HG03135 (cell line): ENCODE results near the gene GRM4.

Source experiments
- ATAC-seq: cut with Tn5 transposase; IDR thresholded peaks from one replicate; pipeline ENCODE4 v1.9.1; 2021; ENCODE audit warnings: mild to moderate bottlenecking, moderate library complexity; ENCODE audit not compliant: unreplicated experiment

Gene GRM4

DNA sequence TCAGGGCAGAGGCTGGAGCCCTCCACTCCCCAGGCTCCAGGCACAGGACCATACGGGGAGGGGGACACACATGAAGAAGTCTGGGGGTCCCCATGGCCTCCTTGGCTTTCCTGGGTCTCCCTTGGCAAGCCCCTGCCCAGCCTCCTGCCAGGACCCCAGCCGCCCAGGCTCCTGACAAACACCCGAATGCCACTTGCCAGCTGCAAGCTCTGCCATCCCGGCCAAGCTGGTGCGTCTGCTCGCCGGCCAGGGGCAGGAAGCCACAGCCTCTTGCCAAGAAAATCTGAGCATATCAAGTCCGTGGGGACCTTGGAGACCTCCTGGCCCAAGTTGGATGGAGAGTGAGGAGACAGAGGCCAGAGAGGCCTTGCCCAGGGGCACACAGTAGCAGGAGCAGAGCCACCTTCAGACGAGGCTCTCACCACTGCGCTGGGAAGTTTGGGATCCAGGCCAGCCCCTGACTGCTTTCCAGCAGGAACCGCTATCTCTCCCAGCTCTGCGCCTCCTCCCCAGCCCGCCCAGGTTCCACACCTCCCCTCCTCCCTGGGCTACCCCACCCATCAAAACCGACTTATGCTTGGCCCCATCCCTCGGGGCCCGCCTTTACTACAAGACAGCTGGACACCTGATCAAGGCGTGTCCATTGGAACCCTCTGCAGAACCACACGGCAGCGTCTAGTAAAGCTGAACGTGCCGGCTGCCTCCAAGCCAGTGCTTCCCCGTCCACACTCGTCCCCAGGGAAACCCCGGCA is 80.2 kb downstream of the GRM4 start:
- no peak for ATAC-seq

DNA sequence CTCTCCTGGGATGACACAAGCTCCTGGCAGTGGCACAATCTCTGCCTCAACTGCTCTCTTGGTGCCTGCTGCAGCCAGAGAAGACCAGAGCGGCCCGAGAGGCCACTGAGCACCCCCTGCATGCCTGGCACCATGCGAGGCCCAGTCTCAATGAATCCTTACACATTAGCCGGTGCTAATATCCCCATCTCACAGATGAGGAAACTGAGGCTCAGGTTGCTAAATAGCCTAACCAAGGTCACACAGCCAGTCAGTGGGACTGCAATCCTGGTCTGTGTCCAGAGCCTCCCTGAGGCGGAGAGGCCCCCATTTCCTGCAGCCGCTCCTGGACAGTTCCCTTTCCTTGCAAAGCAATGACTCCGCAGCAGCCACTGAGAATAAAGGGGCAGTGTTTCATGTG is 81.2 kb downstream of the GRM4 start:
- no peak for ATAC-seq

DNA sequence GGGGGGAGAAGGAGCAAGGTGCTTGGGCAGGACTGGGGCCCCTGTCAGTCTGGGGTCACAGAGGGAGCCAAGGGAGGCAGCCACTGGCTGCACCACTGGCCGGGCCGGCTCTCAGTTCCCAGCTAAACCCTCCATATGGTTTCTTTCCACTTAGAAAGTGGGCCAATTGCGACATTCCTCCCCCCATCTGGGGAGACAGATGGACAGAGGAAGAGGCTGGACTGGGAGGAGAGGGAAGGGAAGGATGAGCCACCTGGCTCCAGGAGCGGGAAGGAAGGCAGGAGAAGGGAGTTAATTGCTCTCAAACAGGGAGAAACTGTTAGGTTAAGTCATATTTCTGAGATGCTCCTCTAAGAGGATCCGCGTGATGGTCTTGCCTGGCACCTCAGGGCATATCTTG is 82.2 kb downstream of the GRM4 start:
- ATAC-seq = no peak

DNA sequence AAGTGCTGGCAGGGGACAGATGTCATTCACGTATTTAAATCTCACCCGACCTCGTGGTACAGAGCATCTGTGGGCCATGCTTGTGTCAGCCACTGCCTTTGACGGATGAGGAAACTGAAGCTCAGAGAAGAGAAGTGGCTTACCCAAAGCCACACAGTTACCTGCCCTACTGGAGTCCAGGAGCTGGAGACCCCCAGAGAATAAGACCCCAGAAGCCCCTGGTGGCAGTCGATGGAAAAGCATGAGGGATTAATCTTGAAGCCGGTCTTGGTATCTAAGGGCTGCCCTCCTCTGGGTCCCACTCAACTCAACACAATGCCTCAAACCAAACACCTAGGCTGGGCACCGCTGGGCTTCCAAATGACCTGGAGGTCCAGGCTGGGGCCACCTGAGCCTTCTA is 83.1 kb downstream of the GRM4 start:
- ATAC-seq = no peak

DNA sequence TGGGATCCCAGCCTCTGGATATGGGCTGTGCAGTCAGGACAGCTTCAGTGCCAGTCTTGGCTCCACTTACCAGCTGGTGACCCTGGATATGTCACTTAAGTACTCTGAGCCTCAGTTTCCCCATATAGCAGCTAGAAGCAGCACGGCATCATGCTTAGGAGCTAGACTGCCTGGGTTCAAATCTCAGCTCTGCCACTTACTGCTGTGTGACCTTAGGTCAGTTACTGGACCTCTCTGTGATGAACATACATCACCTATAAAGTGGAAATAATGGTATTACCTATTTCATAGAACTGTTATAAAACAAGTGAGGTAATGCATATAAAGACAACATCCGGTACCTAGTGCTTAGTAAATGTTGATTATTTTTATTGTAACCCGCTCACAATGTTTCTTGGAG is 83.7 kb downstream of the GRM4 start:
- ATAC-seq = no peak

DNA sequence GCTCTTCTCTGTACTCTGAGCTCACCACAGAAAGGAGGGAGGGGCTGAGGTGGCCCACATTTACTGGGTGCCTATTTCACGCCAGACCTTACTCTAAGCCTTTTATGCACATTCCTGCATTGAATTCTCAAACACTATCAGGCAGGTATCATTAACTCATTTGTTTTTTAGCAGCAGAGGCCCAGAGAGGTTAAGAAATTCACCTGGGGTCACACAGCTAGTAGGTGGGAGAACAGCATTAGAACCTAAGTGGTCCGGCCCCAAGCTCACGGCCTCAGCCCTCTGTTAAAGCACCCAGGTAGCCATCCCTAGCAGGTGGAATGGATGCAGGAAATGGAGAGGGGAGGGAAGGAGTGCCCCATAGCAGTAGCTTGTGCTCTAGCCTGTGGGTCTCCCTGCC is 84.5 kb downstream of the GRM4 start:
- ATAC-seq = no peak

DNA sequence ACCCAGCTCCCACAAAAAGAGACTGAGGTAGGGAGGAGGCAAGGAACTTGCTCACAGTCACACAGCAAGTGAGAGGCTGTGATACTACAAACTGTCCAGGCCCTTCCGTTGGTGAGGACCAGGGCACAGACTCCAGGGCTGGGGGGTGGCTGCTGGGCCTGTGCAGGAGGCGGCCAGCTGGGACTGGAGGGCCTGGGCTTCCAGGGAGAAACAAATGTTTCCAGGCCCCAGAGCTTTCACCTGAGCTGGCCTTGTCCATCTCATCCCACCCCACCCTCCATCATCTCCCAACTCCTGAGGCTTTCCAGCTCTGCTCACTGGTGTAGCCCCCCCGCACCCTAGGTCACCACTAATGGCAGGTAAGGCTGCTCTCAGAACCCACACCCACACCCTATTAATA is 86.0 kb downstream of the GRM4 start:
- no peak for ATAC-seq

DNA sequence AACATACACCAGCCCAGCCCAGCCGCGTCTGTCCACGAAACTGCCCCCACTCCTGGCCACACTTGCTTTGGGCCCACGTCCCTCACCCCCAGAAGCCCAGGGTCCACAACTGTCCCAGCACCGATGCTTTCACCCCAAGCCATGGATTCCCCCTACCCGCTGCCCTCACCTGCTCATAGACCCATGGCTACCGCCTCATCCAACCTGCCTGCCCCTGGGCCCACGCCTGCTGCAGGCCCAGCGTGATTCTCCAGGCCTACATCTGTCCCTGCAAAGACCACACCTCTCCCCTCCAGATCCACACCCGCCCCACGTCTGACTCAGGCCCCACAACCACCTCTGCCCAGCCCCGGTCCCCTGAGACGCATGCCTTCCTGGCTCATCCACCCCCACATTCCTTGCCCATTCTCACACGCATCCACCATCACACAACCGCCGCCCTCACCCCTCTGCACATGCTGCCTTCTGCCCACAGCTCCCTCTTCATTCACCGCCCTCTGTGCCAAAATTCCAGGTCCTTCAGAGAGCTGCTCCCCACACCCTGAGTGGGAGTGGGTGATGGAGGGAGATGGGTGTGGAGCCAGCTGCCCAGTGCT is 86.7 kb downstream of the GRM4 start:
- no peak for ATAC-seq

DNA sequence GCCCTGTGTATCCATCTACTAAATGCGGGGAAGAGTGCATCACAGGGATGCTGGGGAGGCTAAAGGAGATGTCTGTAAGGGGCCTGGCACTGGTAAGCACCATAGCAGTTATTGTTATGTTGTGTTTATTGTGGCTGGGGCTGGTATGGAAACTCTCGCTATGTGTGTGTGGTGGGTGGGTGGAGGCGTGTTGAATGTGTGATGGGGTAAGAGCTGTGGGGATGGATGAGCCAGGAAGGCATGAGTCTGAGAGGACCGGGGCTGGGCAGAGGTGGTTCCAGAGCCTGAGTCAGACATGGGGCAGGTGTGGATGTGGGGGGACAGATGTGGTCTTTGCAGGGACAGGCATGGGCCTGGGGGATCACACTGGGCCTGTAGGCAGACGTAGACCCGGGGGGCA is 88.1 kb downstream of the GRM4 start:
- no peak for ATAC-seq

DNA sequence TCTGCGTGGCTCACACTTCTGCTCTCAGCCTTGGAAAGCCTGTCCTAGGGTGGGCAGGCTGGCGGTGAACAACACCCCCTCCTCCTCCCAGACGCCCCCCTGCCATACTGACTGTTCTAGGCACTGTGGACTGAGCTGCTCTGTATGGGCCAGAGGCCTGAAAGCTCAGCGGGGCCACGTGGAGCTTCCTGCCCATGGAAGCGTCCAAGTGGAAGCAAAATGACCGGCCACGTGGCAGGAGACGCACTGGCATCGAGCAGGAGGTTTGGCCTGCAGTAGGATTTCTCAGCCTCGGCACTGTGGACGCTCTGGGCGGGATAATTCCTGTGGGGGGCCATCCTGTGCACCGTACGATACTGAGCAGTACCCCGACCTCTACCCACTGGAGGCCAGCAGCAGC is 88.7 kb downstream of the GRM4 start:
- ATAC-seq = no peak

DNA sequence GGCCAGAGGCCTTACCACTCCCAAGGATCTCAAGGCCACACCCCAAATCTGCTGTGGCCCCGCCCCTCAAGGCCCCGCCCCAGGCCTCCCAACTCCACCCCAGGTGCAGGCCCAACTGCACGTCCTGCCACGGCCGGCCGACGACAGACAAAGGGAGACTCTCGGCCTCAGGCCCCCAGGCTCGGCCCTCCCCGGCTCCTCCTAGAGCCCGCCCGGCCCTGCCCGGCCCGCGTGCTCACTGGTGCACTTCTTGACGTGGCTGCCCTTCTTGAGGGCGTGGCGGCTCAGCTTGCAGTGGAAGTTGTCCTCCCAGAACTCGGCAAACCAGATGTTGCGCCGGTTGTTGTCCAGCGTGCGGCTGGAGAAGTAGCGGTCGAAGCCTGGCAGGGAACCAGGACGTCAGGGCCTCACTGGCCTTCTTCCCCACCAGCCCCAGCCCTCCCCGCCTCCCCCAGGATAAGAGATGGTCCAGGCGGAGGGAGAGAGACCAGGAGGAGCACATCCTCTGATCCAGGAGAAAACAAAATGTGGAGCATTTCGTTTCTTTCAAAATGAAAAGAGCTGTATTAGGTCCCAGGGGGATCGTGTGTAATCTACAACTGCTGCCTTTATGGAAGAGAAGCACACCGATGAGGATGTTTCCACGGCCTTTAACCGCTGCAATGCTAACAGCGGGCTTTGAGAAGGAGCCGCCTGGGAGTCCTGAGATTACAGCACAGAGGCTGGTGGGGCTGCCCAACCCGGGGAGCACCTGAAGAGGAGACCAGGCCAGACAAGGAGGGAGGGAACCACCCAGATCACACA is 89.4 kb downstream of the GRM4 start:
- no peak for ATAC-seq

DNA sequence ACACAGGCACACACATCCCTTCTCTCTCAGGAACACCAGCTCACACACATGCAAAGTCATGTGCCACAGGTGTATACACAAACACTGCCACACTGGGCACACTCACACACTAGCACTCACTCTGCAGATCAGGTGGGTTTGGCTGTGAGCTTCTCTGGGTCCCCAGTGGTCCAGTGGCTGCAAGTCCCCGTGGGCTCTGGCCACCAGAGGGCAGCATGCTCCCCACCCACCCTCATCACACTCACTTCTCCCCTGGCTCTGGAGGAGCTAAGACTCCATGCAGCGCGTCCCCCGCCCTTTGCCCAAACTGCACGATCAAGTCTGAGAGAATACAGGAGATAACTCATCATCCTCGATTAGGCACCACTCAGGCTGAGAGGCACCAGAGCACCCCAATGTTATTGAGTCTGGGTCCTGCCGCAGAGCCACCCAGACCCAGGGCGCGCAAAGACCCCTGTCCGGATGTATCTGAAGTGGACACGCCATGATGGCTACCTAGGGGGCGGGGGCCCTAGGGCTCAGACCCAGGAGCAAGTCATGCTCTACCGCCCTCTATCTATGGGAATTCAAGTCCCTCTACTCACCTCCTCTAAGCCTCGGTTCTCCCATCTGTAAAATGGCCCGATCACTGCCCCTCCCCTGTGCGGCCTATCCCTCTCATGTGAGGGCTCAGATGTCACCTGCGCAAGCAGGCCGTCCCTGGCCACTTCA is 90.5 kb downstream of the GRM4 start:
- ATAC-seq = no peak

DNA sequence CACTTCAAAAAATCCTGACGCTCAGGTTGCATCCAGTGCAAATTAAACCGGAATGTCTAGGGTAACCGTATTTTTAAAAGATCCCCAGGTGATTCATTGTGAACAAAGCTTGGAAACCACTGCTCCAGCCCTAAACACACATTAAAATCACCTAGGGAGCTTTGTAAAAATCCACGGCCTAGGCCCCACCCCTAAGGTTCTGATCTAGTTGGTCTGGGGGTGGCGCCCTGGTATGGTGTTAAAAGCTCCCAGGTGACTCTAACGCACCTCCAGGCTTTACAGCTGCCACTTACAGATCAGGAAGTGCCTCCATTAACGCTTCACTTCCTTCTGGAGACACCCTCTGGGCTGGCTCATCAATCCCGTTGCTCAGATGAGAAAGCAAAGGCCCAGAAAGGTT is 92.2 kb downstream of the GRM4 start:
- ATAC-seq = no peak

DNA sequence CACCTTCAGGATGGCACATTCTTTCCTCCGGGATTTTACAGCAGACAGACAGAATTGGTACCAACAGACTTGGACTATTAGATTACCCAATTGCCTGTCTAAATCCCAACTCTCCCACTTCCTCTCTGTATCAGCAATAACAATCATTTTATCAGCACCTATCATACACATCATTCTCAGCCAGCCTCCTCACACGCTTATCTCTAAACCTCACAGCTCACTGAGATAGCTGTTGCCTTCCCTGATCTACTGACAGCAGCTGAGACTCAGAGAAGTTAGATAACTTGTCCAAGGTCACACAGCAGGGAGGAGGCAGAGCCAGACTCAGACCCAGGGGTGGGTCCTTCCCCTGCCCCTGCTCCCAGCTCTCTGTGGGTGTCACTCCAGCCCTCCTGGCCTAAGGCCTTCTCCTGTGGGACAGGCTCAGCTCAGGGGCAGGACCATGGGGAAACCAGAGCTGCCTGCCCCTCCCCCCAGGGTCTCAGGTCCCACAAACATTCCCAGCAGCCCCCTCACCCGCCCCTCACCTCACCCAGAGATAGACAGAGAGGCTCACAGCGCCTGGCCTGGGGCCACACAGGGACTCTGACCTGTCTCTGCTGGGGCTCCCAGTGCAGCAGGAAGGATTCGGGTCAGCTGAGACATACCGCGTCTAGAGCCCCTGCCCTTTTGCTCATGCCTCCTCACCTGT is 92.8 kb downstream of the GRM4 start:
- no peak for ATAC-seq

DNA sequence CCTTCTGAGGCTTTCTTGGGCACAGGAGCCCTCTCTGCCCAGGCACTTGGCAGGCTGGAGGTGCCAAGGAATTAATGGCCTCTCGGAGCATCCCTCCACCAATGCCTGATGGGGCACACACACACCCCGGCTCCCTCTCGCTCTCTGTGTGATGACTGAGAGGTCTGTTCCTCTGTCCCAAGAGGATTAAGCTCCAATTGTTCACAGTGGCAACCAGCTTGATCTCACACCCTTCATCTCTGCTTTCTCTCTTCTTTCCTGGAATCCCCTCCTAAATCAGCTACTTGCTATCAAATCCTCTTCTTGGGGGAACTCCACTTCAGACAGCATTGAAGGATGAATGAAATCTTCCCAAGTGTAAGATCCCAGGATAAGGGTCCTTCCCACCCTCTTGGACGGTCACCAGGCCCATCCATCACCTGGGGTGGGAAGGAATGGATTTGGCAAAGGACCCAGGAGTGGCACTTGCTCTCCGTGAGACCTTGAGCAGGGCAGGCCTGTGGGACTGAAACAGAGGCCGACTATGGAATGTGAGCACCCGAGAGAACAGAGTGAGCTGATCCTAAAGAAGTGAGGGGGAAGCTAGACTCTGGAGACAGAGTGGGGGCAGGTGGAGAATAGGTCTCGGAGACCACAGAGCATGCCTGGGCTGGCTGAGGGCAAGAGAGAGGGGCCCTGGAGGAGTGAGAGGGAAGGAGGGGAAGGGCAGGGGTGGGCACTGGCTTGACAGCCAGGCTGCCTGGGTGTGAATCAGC is 93.6 kb downstream of the GRM4 start:
- ATAC-seq = no peak

DNA sequence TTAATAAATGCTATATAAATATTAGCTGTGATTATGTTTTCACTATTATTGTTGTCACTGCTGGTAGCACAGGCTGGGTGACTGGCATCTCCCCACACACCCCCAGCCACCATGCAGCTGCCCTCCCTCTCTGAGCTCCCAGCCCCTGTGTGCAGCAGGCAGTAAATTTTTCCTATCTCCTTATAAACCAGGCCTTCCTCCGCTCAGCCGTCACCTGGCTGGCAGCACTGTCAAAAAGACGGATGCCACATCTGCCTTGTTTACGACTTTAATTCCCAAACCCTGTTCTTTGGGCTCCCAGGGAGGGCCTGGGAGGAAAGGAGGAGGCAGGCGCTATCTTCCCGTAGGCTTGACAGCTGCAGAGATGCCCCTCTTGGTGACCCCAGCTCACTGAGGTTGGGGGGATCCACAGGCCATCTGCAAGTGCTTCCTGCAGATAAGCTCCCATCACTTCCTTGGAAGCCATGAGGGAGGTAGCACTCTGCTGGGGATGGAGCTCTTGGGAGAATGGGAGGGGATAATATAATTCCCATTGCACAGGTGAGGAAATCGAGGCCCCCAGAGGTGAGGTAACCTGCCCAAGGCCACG is 94.5 kb downstream of the GRM4 start:
- ATAC-seq = no peak

DNA sequence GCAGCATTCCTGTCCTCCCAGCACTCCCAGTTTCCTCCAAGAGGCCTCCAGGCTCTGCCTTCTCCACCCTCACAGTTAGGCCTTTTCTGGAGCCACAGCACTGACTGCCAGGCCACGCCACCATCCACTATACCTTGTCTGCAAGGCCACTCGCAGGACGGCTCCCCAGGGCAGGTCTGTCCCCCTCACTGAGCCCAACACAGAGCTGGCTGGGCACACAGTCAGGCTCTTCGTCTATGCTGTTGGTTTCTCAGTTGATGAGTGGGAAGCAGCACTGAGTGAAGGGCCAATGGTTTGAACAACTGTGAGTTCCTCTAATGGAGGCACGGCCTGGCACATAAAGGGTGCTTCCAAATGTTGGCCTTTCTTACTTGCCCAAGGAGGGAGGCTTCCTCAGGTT is 95.2 kb downstream of the GRM4 start:
- no peak for ATAC-seq

DNA sequence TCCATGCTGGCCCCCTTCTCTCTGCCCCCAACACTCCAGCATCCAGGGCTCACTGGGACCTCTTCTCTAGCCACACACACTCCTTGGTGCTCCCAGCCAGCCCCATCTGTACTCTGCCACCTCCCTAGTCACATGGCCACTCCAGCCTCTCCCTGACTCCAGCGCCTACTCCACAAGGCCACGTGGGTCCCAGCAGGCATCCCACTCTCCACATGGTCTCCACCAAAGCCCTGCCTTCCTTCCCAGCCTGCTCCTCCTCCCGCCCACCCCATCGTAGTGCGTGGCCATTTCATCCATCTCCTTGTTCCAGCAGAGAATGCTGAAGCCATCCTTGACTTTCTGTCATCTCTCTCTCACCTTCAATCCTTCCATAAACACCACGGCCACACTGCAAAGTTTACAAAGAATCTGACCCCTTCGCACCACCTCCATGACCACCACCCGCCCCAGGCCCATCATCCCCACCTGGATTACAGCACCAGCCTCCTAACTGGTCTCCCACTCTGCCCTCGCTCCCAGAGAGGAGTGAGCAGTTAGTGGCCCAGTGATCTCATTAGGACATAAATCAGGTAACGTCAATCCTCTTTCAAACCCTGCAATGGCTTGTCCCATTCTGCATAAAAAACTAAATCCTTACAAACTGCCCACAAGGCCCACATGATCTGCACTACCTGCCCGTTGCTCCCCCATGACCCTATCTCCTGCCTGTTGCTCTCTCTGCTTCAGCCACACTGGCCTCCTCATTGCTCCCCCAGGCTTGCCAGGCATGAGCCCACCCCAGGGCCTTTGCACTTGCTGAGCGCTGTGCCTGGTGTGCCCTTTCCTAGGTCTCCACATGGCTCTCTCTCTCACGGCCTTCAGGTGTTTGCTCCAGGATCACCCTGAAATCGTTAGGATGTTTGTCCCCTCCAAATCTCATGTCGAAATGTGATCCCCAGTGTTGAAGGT is 96.2 kb downstream of the GRM4 start:
- no peak for ATAC-seq
